ENCODE measurements around the gene GDPD3. TPM values are rescaled to one million over a fixed set of nuclear protein-coding genes. Genes with fewer than 3 reads are reported as not detected.

The GDPD3 gene
- total RNA-seq, 1 experiment from 2014 or later, result not detected

- in situ Hi-C loops (cut with HindIII; ENCODE audit: low pct_unique_long_range_greater_than_20kb, low sequenced_read_pairs), result no loop called here
Observed at GRCh38 chr16:30108059-30108850, 5.1 kb downstream of the GDPD3 start.

GRCh38 chr16:30104492-30104891 is 8.8 kb downstream of the GDPD3 start:
- in situ Hi-C loops (cut with HindIII; ENCODE audit: low pct_unique_long_range_greater_than_20kb, low sequenced_read_pairs), result no loop called here
- no peak for DNase-seq (ENCODE audit: low read depth)

More at GRCh38 chr16:30108059-30108850, 5.1 kb downstream of the GDPD3 start:
- DNase-seq (ENCODE audit: low read depth), result no peak

GRCh38 chr16:30104090-30104489 is 9.2 kb downstream of the GDPD3 start:
- in situ Hi-C loops (cut with HindIII; ENCODE audit: low pct_unique_long_range_greater_than_20kb, low sequenced_read_pairs), result no loop called here
- no peak for DNase-seq (ENCODE audit: low read depth)

- in situ Hi-C loops (cut with HindIII; ENCODE audit: low pct_unique_long_range_greater_than_20kb, low sequenced_read_pairs), result no loop called here
- no peak for DNase-seq (ENCODE audit: low read depth)
Observed at GRCh38 chr16:30096862-30097563, 16.3 kb downstream of the GDPD3 start.

DNA sequence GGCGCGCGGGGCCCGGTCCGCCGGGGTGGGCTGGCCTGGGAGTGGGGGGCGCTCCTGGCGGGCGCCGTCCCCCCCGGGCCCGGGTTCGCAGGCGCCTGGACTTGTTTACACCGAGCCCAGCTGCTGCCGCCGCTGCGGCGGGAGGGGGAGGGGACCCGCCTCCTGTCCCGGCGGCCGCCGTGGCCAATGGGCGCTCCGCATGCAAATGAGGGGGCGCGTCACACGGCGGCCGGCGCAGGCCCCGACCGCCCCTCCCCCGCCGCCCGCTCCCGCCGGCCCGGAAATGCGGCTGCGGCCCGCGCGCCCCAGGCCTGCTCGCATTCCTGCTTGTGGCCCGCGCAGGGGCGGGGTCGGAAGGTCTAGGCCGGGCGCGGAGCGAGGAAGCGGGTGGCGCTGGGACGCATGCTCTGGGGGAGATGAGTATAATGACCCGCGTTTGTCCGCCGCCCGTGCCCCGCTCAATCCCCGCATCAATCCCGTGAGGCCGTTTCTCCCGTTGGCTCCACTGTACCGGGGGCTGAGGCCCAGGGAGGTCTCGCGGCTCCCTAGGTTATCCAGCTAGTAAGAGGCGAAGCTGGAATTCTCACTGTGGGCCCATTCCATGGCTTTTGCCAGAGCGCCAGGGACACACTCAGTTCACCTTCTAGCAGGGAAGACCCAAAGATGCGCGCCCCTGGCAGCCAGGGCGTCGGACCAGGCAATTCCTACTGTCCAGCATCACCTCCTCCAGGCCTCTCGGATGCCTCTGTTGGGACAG is 17.1 kb downstream of the GDPD3 start, which contains the start of gene YPEL3:
TSS of gene YPEL3 (minus strand) at position 109 of the 757 bp plus-strand sequence. CDS start 731 bp downstream, outside the sequence.
- peak; percentile 93 for DNase-seq (ENCODE audit: low read depth)
- in situ Hi-C loops (cut with HindIII; ENCODE audit: low pct_unique_long_range_greater_than_20kb, low sequenced_read_pairs), result no loop called here

- DNase-seq (ENCODE audit: low read depth), result no peak
- in situ Hi-C loops (cut with HindIII; ENCODE audit: low pct_unique_long_range_greater_than_20kb, low sequenced_read_pairs), result no loop called here
Observed at GRCh38 chr16:30095166-30096078, 17.9 kb downstream of the GDPD3 start.

DNA sequence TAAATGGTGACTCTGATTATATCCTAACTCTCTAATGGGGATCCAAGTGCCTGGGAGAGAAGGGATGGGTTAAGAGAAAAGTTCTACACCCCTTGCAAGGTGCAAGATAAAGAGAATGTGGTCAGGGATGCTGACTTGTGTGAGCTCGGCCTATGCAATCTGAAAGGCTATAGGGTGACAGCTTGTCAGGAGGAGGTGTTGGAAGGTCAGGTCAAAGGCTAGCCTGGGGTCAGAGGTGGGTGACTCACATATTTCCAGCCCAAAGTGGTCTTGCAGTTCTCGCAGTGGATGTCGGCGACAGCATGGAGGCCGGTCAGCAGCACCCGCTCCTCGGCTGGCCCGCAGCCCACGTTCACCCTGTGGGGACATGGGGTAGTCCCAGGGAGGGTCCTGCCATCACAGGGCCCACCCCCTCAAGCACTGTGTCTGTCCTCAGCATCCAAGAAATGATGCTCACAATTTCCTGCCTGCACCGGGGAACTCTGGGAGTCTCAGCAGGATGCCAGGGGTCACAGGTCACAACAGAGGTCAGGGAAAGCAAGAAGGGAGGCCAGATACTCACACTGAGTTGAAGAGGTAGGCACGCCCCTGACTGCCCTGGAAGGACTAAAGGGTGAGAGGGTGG is 18.7 kb downstream of the GDPD3 start:
- in situ Hi-C loops (cut with HindIII; ENCODE audit: low pct_unique_long_range_greater_than_20kb, low sequenced_read_pairs), result no loop called here
- DNase-seq (ENCODE audit: low read depth), result no peak

DNA sequence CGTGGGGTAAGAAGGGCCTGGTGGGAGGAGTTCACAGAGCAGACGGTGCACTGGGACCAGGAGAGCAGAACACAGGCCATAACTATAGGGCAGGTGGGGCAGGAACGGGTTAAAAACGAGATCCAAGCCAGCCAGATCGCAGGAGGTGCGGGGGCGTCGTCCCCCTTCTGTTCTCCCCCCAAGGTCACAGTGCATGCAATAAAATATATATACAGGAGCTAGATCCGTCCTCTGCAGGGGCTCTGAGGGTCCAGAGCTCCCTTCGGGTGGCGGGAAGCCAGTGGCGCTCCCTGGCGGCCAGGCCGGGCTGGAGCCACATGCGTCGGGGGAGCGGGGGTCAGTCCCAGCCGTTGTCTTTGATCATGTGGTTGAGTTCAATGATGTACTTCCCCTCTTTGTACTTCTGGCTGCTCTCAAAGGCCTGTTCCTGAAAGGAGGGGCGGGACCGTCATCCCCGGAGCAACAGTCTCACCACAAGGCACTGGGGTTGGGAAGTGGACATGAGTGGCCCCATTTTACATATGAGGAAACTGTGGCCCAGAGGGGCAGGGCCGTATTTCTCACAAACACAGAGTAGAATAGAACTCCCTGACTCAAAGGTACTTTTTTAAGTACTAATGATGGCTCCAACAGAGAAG is 20.8 kb downstream of the GDPD3 start:
- in situ Hi-C loops (cut with HindIII; ENCODE audit: low pct_unique_long_range_greater_than_20kb, low sequenced_read_pairs), result no loop called here
- peak; percentile 81 for DNase-seq (ENCODE audit: low read depth)

DNA sequence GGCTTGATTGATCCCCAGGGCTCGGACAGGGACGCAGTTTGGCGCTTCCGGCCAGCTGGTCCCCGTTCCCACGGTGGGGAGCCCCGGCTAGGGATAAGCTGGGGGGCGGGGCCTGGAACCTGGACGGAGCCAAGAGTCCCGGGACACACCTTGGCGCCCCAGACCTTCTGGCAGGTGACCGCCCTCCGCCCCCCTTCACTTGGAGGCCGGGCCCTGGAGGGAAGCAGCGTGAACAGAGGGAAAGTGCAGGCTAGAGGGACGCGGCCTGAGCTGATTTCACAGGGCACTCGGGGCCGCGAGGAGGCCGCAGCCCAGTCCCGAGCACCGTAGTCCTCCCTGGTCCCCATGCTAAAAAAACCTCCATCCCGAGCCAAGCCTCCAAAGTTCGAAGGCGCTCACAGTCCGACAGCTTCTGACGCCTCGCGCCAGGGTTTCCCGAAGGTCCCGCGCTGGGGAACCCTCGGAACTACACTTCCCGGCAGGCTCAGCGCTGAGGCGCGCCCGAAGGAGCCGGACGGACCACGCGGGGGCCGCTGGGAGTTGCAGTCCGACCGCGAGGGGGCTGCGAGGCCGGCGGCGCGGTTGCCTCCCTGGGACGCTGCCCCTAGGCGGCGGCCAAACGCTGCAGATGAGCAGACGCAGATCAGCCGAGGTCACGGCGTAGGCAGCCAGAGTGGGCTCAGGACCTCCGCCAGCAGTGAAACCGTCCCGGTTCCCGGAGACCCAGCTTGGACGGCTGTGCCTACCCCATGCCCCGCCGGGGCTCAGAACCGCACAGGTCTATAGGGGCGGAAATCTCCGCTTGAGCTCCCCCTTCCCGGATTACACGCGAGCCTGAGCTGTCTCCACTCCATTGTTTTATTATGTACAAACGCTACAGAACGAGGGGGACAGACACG is 21.6 kb downstream of the GDPD3 start, which contains the start of gene TBX6:
TSS of gene TBX6 (minus strand) at position 451 of the 899 bp plus-strand sequence. CDS start 731 bp downstream, outside the sequence.
- in situ Hi-C loops (cut with HindIII; ENCODE audit: low pct_unique_long_range_greater_than_20kb, low sequenced_read_pairs), result no loop called here
- peak; percentile 90 for DNase-seq (ENCODE audit: low read depth)

DNA sequence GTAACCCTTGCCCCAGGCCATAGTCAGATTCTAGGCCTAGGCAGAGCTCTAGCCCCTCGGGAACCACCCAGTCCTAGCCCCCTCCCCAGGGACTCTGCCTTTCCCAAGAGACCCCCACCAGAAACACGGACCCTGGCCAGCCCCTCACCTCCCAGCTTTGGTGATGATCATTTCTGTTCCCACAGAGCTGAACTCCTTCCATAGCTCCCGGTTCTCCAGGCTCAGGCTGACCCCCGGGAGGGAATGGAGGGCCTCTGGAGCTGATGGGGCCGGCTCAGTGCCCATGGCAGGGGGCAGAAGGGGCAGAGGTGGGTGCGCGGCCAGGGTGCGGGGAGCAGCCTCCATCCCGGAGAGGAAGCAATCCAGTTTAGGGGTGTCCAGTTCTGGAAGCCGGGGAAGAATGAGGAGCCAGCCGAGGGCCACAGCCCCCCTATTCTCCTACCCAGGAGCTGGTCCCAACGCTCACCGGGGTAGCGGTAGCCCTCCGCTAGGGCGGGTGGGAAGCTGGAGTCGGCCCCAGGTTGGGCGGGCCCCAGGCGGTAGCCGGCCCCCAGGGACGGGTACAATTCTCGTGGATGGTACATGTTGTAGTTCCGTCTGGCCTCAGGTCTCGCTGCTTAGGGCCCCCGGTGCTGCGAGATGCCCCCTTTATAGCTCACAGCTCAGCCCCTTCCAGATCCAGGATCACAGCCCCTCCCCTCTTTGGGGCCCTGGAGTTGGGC is 22.6 kb downstream of the GDPD3 start:
- in situ Hi-C loops (cut with HindIII; ENCODE audit: low pct_unique_long_range_greater_than_20kb, low sequenced_read_pairs), result no loop called here
- no peak for DNase-seq (ENCODE audit: low read depth)

- in situ Hi-C loops (cut with HindIII; ENCODE audit: low pct_unique_long_range_greater_than_20kb, low sequenced_read_pairs), result no loop called here
- DNase-seq (ENCODE audit: low read depth), result no peak
Observed at GRCh38 chr16:30088832-30089624, 24.3 kb downstream of the GDPD3 start.

- in situ Hi-C loops (cut with HindIII; ENCODE audit: low pct_unique_long_range_greater_than_20kb, low sequenced_read_pairs), result no loop called here
Observed at GRCh38 chr16:30088237-30088831, 25.0 kb downstream of the GDPD3 start.

DNA sequence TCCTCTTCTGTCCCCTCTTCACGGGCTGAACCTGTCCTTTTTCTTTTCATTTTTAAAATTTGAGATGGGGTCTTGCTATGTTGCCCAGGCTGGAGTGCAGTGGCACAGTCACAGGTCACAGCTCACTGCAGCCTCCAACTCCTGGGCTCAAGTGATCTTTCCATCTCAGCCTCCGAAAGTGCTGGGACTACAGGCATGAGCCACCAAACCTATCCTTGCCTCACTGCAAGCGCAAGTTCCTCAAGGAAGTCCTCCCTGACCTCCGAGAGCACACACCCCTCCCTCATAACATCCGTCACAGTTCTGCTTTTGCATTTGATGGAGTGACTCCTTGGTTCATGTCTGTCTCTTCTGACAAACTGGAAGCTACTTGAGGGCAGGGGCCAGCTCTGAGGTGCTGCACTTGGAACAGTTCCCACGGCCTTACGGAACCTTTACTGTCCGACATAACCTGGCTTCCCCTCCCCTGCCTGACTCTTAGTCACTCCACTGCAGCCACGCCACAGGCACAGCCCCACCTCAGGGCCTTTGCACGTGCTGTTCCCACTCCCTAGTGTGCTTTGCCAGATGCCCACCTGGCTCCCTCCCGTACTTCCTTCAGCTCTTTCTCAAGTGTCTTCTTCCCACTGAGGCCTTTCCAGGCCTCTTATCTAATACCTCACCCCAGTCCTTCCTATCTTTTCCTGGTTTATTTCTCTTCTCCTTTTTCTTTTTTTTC is 26.0 kb downstream of the GDPD3 start:
- no peak for DNase-seq (ENCODE audit: low read depth)
- in situ Hi-C loops (cut with HindIII; ENCODE audit: low pct_unique_long_range_greater_than_20kb, low sequenced_read_pairs), result no loop called here

More at GRCh38 chr16:30088237-30088831, 25.0 kb downstream of the GDPD3 start:
- no peak for DNase-seq (ENCODE audit: low read depth)
